ENCODE results near the gene ASTN2. TPM values are rescaled to one million over a fixed set of nuclear protein-coding genes. Genes with fewer than 3 reads are reported as not detected.

The ASTN2 gene
- total and polyA plus RNA-seq, 7 experiments from 2014 or later = 2.2 to 5.3 (median 4.0) TPM

GRCh38 chr9:116430849-116431248 is 984.0 kb downstream of the ASTN2 start:
- ChIA-PET CTCF (no interaction called here), POLR2A (no interaction called here)
- Histone ChIP-seq H3K27me3 (ENCODE audit: control insufficient read depth in 2 of 2, insufficient read depth in 2 of 2, low read length in 2 of 2) (no peaks in the 10 kb centered on the region), H3K4me1 (ENCODE audit: control insufficient read depth in 2 of 2, insufficient read depth in 2 of 2, low read length in 2 of 2) (no peaks in the 10 kb centered on the region), H3K27ac (ENCODE audit: low read depth, low read length) (no peak overlapping the region), H3K36me3 (ENCODE audit: control insufficient read depth in 2 of 3, insufficient read depth in 3 of 3, low read length in 3 of 3) (no peaks in the 10 kb centered on the region), H3K4me3 (ENCODE audit: low read length) (no peak overlapping the region), H3K9me3 (ENCODE audit: control insufficient read depth in 2 of 3, low read length in 3 of 3) (no peaks in the 10 kb centered on the region)
- H3K9me3 Mint-ChIP-seq = no peaks in the 10 kb centered on the region
- ATAC-seq (no peak), DNase-seq (no peak)
- intact Hi-C loops (cut with micrococcal nuclease) = no loop called here
- H3K4me1 Mint-ChIP-seq = no peaks in the 10 kb centered on the region
- H3K4me3 Mint-ChIP-seq = no peak overlapping the region
- H3K27ac Mint-ChIP-seq = no peak overlapping the region
- peaks cover 0 to 49% (median 25%) of the 10 kb centered on the region in 5 donors for H3K36me3 Mint-ChIP-seq
- H3K27me3 Mint-ChIP-seq = no peaks in the 10 kb centered on the region

- no peak overlapping the region for H3K27ac Mint-ChIP-seq
- Histone ChIP-seq H3K4me3 (ENCODE audit: low read length) (no peak overlapping the region), H3K9me3 (ENCODE audit: control insufficient read depth in 2 of 3, low read length in 3 of 3) (no peaks in the 10 kb centered on the region), H3K27ac (ENCODE audit: low read depth, low read length) (no peak overlapping the region), H3K27me3 (ENCODE audit: control insufficient read depth in 2 of 2, insufficient read depth in 2 of 2, low read length in 2 of 2) (no peaks in the 10 kb centered on the region), H3K4me1 (ENCODE audit: control insufficient read depth in 2 of 2, insufficient read depth in 2 of 2, low read length in 2 of 2) (no peaks in the 10 kb centered on the region), H3K36me3 (ENCODE audit: control insufficient read depth in 2 of 3, insufficient read depth in 3 of 3, low read length in 3 of 3) (no peaks in the 10 kb centered on the region)
- ChIA-PET CTCF (no interaction called here), POLR2A (no interaction called here)
- no peak overlapping the region for H3K4me3 Mint-ChIP-seq
- peaks cover 0 to 65% (median 38%) of the 10 kb centered on the region in 5 donors for H3K36me3 Mint-ChIP-seq
- no peaks in the 10 kb centered on the region for H3K27me3 Mint-ChIP-seq
- ATAC-seq (no peak), DNase-seq (no peak)
- no peaks in the 10 kb centered on the region for H3K4me1 Mint-ChIP-seq
- intact Hi-C loops (cut with micrococcal nuclease) = no loop called here
- H3K9me3 Mint-ChIP-seq = peaks cover 0 to 4% (median 0%) of the 10 kb centered on the region in 11 donors
These were observed 989.6 kb downstream of the ASTN2 start for GRCh38 chr9:116425244-116425643.

- ChIA-PET CTCF (no interaction called here), POLR2A (no interaction called here)
- Mint-ChIP-seq H3K9me3 (peaks cover 0 to 4% (median 0%) of the 10 kb centered on the region in 11 donors), H3K4me1 (no peaks in the 10 kb centered on the region), H3K27ac (no peak overlapping the region), H3K36me3 (peaks cover 0 to 73% (median 41%) of the 10 kb centered on the region in 5 donors), H3K4me3 (no peak overlapping the region), H3K27me3 (no peaks in the 10 kb centered on the region)
- DNase-seq (no peak), ATAC-seq (no peak)
- Histone ChIP-seq H3K27me3 (ENCODE audit: control insufficient read depth in 2 of 2, insufficient read depth in 2 of 2, low read length in 2 of 2) (no peaks in the 10 kb centered on the region), H3K4me3 (ENCODE audit: low read length) (no peak overlapping the region), H3K4me1 (ENCODE audit: control insufficient read depth in 2 of 2, insufficient read depth in 2 of 2, low read length in 2 of 2) (no peaks in the 10 kb centered on the region), H3K9me3 (ENCODE audit: control insufficient read depth in 2 of 3, low read length in 3 of 3) (no peaks in the 10 kb centered on the region), H3K36me3 (ENCODE audit: control insufficient read depth in 2 of 3, insufficient read depth in 3 of 3, low read length in 3 of 3) (no peaks in the 10 kb centered on the region), H3K27ac (ENCODE audit: low read depth, low read length) (no peak overlapping the region)
- intact Hi-C loops (cut with micrococcal nuclease) = no loop called here
These were observed 991.7 kb downstream of the ASTN2 start for GRCh38 chr9:116423149-116423548.

GRCh38 chr9:116422119-116422979 is 992.5 kb downstream of the ASTN2 start:
- Mint-ChIP-seq H3K27me3 (no peaks in the 10 kb centered on the region), H3K27ac (no peak overlapping the region), H3K36me3 (peaks cover 0 to 74% (median 42%) of the 10 kb centered on the region in 5 donors), H3K9me3 (peaks cover 0 to 4% (median 0%) of the 10 kb centered on the region in 11 donors), H3K4me3 (no peak overlapping the region), H3K4me1 (no peaks in the 10 kb centered on the region)
- H3K4me1 ChIP-seq (ENCODE audit: control insufficient read depth in 2 of 2, insufficient read depth in 2 of 2, low read length in 2 of 2) = no peaks in the 10 kb centered on the region
- H3K9me3 ChIP-seq (ENCODE audit: control insufficient read depth in 2 of 3, low read length in 3 of 3) = no peaks in the 10 kb centered on the region
- ChIA-PET POLR2A (no interaction called here), CTCF (interaction anchor here (0.7 kb wide), 1 partner anchor 1057 kb away, joined by 4 read pairs; no protein-coding TSS in a partner anchor)
- ATAC-seq (no peak), DNase-seq (no peak)
- intact Hi-C loops (cut with micrococcal nuclease) = no loop called here
- no peak overlapping the region for H3K27ac ChIP-seq (ENCODE audit: low read depth, low read length)
- H3K4me3 ChIP-seq (ENCODE audit: low read length) = no peak overlapping the region
- no peaks in the 10 kb centered on the region for H3K36me3 ChIP-seq (ENCODE audit: control insufficient read depth in 2 of 3, insufficient read depth in 3 of 3, low read length in 3 of 3)
- H3K27me3 ChIP-seq (ENCODE audit: control insufficient read depth in 2 of 2, insufficient read depth in 2 of 2, low read length in 2 of 2) = no peaks in the 10 kb centered on the region

- Mint-ChIP-seq H3K36me3 (peaks cover 0 to 71% (median 34%) of the 10 kb centered on the region in 5 donors), H3K9me3 (peaks cover 0 to 4% (median 0%) of the 10 kb centered on the region in 11 donors), H3K4me3 (no peak overlapping the region), H3K27ac (no peak overlapping the region), H3K27me3 (no peaks in the 10 kb centered on the region), H3K4me1 (no peaks in the 10 kb centered on the region)
- ChIA-PET CTCF (no interaction called here), POLR2A (no interaction called here)
- DNase-seq (no peak), ATAC-seq (no peak)
- Histone ChIP-seq H3K27ac (ENCODE audit: low read depth, low read length) (no peak overlapping the region), H3K4me3 (ENCODE audit: low read length) (no peak overlapping the region), H3K27me3 (ENCODE audit: control insufficient read depth in 2 of 2, insufficient read depth in 2 of 2, low read length in 2 of 2) (no peaks in the 10 kb centered on the region), H3K4me1 (ENCODE audit: control insufficient read depth in 2 of 2, insufficient read depth in 2 of 2, low read length in 2 of 2) (no peaks in the 10 kb centered on the region), H3K9me3 (ENCODE audit: control insufficient read depth in 2 of 3, low read length in 3 of 3) (no peaks in the 10 kb centered on the region), H3K36me3 (ENCODE audit: control insufficient read depth in 2 of 3, insufficient read depth in 3 of 3, low read length in 3 of 3) (no peaks in the 10 kb centered on the region)
- intact Hi-C loops (cut with micrococcal nuclease) = no loop called here
These were observed 993.8 kb downstream of the ASTN2 start for GRCh38 chr9:116420993-116421538.

GRCh38 chr9:116419181-116419580 is 995.7 kb downstream of the ASTN2 start:
- Histone ChIP-seq H3K36me3 (ENCODE audit: control insufficient read depth in 2 of 3, insufficient read depth in 3 of 3, low read length in 3 of 3) (no peaks in the 10 kb centered on the region), H3K4me3 (ENCODE audit: low read length) (no peak overlapping the region), H3K27ac (ENCODE audit: low read depth, low read length) (no peak overlapping the region), H3K4me1 (ENCODE audit: control insufficient read depth in 2 of 2, insufficient read depth in 2 of 2, low read length in 2 of 2) (no peaks in the 10 kb centered on the region), H3K27me3 (ENCODE audit: control insufficient read depth in 2 of 2, insufficient read depth in 2 of 2, low read length in 2 of 2) (no peaks in the 10 kb centered on the region), H3K9me3 (ENCODE audit: control insufficient read depth in 2 of 3, low read length in 3 of 3) (no peaks in the 10 kb centered on the region)
- Mint-ChIP-seq H3K36me3 (peaks cover 0 to 63% (median 32%) of the 10 kb centered on the region in 5 donors), H3K9me3 (peaks cover 0 to 4% (median 0%) of the 10 kb centered on the region in 11 donors), H3K4me1 (no peaks in the 10 kb centered on the region), H3K27ac (no peak overlapping the region), H3K27me3 (no peaks in the 10 kb centered on the region), H3K4me3 (no peak overlapping the region)
- ChIA-PET CTCF (no interaction called here), POLR2A (interaction anchor here (0.7 kb wide), 1 partner anchor 519 kb away, joined by 3 read pairs; no protein-coding TSS in a partner anchor)
- intact Hi-C loops (cut with micrococcal nuclease) = no loop called here
- DNase-seq (no peak), ATAC-seq (no peak)

GRCh38 chr9:116417464-116417863 is 997.4 kb downstream of the ASTN2 start:
- Mint-ChIP-seq H3K9me3 (peaks cover 0 to 4% (median 0%) of the 10 kb centered on the region in 11 donors), H3K27ac (no peak overlapping the region), H3K27me3 (no peaks in the 10 kb centered on the region), H3K4me3 (no peak overlapping the region), H3K36me3 (peaks cover 0 to 59% (median 34%) of the 10 kb centered on the region in 5 donors), H3K4me1 (no peaks in the 10 kb centered on the region)
- intact Hi-C loops (cut with micrococcal nuclease) = no loop called here
- no peak for DNase-seq
- H3K4me1 ChIP-seq (ENCODE audit: control insufficient read depth in 2 of 2, insufficient read depth in 2 of 2, low read length in 2 of 2) = no peaks in the 10 kb centered on the region
- no peak overlapping the region for H3K27ac ChIP-seq (ENCODE audit: low read depth, low read length)
- no peak overlapping the region for H3K4me3 ChIP-seq (ENCODE audit: low read length)
- ChIA-PET CTCF (no interaction called here), POLR2A (no interaction called here)
- no peaks in the 10 kb centered on the region for H3K9me3 ChIP-seq (ENCODE audit: control insufficient read depth in 2 of 3, low read length in 3 of 3)
- no peaks in the 10 kb centered on the region for H3K36me3 ChIP-seq (ENCODE audit: control insufficient read depth in 2 of 3, insufficient read depth in 3 of 3, low read length in 3 of 3)
- no peaks in the 10 kb centered on the region for H3K27me3 ChIP-seq (ENCODE audit: control insufficient read depth in 2 of 2, insufficient read depth in 2 of 2, low read length in 2 of 2)
- no peak for ATAC-seq
